PC-9 (cell line): ENCODE data around the gene OR4K5. TPM values are rescaled to one million over a fixed set of nuclear protein-coding genes. Genes with fewer than 3 reads are reported as not detected.
"Not testable (repeated sequence)": the region's sequence is repeated elsewhere in the genome, so short reads cannot be mapped to it uniquely, and the experiment has no call there.

Source experiments
- BruUV-seq: library from RNA; stranded (reverse); fragments of 400-500 nt; replicated peaks from 2 replicates; lab custom pipeline; 2021; lab: Mats Ljungman, UMichigan
- CTCF ChIA-PET: fragments of 300-600 bp; sonication (Branson Sonifier 250); formaldehyde crosslinking; loops from one replicate; lab custom pipeline; 2022; ENCODE audit warnings: antibody characterized with exemption; lab: Charles Lee
- POLR2A ChIA-PET: fragments of 300-600 bp; sonication (Branson Sonifier 250); formaldehyde crosslinking; loops from one replicate; lab custom pipeline; 2022; ENCODE audit warnings: antibody characterized with exemption; ENCODE audit not compliant: unreplicated experiment; lab: Charles Lee
- DNase-seq, 2 experiments: peaks; one replicate each; pipeline versions ENCODE4 v3.0.0 to v3.0.0-alpha.2; 2015 to 2022; ENCODE audit warnings: mixed read lengths in 1 of 2
- H2AFZ ChIP-seq: fragments of 200-600 bp; sonication (generic); 2 replicates; pipeline ENCODE4 v1.8.1; 2017; ENCODE audit warnings: antibody characterized with exemption
- H3F3A ChIP-seq: fragments of 200-600 bp; sonication (generic); 2 replicates; pipeline ENCODE4 v1.8.1; 2017; ENCODE audit warnings: antibody characterized with exemption, mild to moderate bottlenecking, low read depth; ENCODE audit not compliant: insufficient read depth
- H3K27ac ChIP-seq: fragments of 200-600 bp; sonication (generic); 2 replicates; pipeline ENCODE4 v1.6.1; 2016; ENCODE audit warnings: mixed run types
- H3K27me3 ChIP-seq: fragments of 200-600 bp; sonication (generic); 2 replicates; pipeline ENCODE4 v1.6.1; 2016; ENCODE audit warnings: low read depth, mixed run types; ENCODE audit not compliant: insufficient read depth
- H3K36me3 ChIP-seq: fragments of 200-600 bp; sonication (generic); 2 replicates; pipeline ENCODE4 v1.6.1; 2016; ENCODE audit warnings: low read depth, mixed run types
- H3K4me1 ChIP-seq: fragments of 200-600 bp; sonication (generic); replicated peaks from 2 replicates; pipeline ENCODE4 v1.6.1; 2016; ENCODE audit warnings: mixed run types; ENCODE audit not compliant: insufficient read depth
- H3K4me2 ChIP-seq: fragments of 200-600 bp; sonication (generic); 2 replicates; pipeline ENCODE4 v1.6.1; 2017; ENCODE audit warnings: mixed run types
- H3K4me3 ChIP-seq: fragments of 200-600 bp; sonication (generic); 2 replicates; pipeline ENCODE4 v1.6.1; 2016; ENCODE audit warnings: mixed run types
- H3K79me2 ChIP-seq: fragments of 200-600 bp; sonication (generic); 2 replicates; pipeline ENCODE4 v1.6.1; 2017; ENCODE audit warnings: low read depth, mixed run types
- H3K9me2 ChIP-seq: fragments of 200-600 bp; sonication (generic); 2 replicates; pipeline ENCODE4 v1.8.1; 2017; ENCODE audit warnings: mild to moderate bottlenecking; ENCODE audit not compliant: insufficient read depth
- H3K9me3 ChIP-seq: fragments of 200-600 bp; sonication (generic); 2 replicates; pipeline ENCODE4 v1.8.1; 2016; ENCODE audit warnings: low read depth; ENCODE audit not compliant: insufficient read depth
- H4K20me1 ChIP-seq: fragments of 200-600 bp; sonication (generic); 2 replicates; pipeline ENCODE4 v1.8.1; 2017; ENCODE audit not compliant: insufficient read depth
- CTCF ChIP-seq: fragments of 200-600 bp; sonication (generic); conservative IDR thresholded peaks from 2 replicates; pipeline ENCODE4 v1.6.1; 2017; ENCODE audit warnings: mixed run types, antibody characterized with exemption, mild to moderate bottlenecking, moderate library complexity
- EZH2 ChIP-seq: fragments of 200-600 bp; sonication (generic); IDR thresholded peaks from 2 replicates; pipeline ENCODE4 v1.8.0; 2017; ENCODE audit warnings: antibody characterized with exemption, low read depth
- intact Hi-C: fragments of 100-400 bp; cut with micrococcal nuclease; formaldehyde crosslinking; loops from one replicate; pipeline ENCODE4 v1.10.0; 2022; ENCODE audit not compliant: unreplicated experiment
- total RNA-seq: library from RNA; stranded (reverse); gene quantifications from 2 replicates; pipeline ENCODE4 v1.2.3, GENCODE V29; 2021

Gene OR4K5
- total RNA-seq, 1 experiment from 2014 or later, result not detected

GRCh38 chr14:19949218-19949617 is 28.8 kb downstream of the OR4K5 start:
- POLR2A ChIA-PET, result no interaction called here
- no peaks in the 10 kb centered on the region for H3F3A ChIP-seq
- no peak overlapping the region for H3K27ac ChIP-seq
- H3K9me3 ChIP-seq, result no peaks in the 10 kb centered on the region
- TF ChIP-seq EZH2 (no peak), CTCF (no peak)
- H4K20me1 ChIP-seq, result no peaks in the 10 kb centered on the region
- no peak overlapping the region for H3K4me3 ChIP-seq
- no TSS peak for BruUV-seq
- H3K79me2 ChIP-seq, result no peaks in the 10 kb centered on the region
- no peak for DNase-seq
- no peaks in the 10 kb centered on the region for H3K36me3 ChIP-seq
- no peak overlapping the region for H2AFZ ChIP-seq
- no peaks in the 10 kb centered on the region for H3K4me1 ChIP-seq
- H3K9me2 ChIP-seq, result no peaks in the 10 kb centered on the region
- CTCF ChIA-PET, result no interaction called here
- H3K4me2 ChIP-seq, result no peak overlapping the region
- intact Hi-C loops, result no loop called here
- H3K27me3 ChIP-seq, result no peaks in the 10 kb centered on the region

GRCh38 chr14:19969735-19970134 is 49.3 kb downstream of the OR4K5 start:
- H3K9me2 ChIP-seq, CTCF ChIA-PET, H3K4me2 ChIP-seq, H3K36me3 ChIP-seq, H3F3A ChIP-seq, H2AFZ ChIP-seq, H3K79me2 ChIP-seq, H3K27me3 ChIP-seq, DNase-seq, H3K4me1 ChIP-seq, H3K4me3 ChIP-seq, H4K20me1 ChIP-seq, H3K27ac ChIP-seq, intact Hi-C loops, BruUV-seq, POLR2A ChIA-PET, H3K9me3 ChIP-seq: not testable (repeated sequence)

Other genes with a start within 250 kb of the OR4K5 start
- gene OR11H2, start 206.7 kb upstream of the OR4K5 start, total RNA-seq, result not detected in 2 replicates
- gene OR4Q3, start 177.0 kb upstream of the OR4K5 start, total RNA-seq, result not detected in 2 replicates
- not detected in 2 replicates for gene OR4M1, start 147.1 kb upstream of the OR4K5 start, total RNA-seq
- gene OR4N2, start 116.8 kb upstream of the OR4K5 start, total RNA-seq, result not detected in 2 replicates
- not detected in 2 replicates for gene OR4K2, start 45.5 kb upstream of the OR4K5 start, total RNA-seq
- not detected in 2 replicates for gene OR4K1, start 10.3 kb downstream of the OR4K5 start, total RNA-seq
- not detected in 2 replicates for gene OR4K15, start 55.0 kb downstream of the OR4K5 start, total RNA-seq
- not detected in 2 replicates for gene OR4Q2, start 81.6 kb downstream of the OR4K5 start, total RNA-seq
- gene OR4K14, start 98.7 kb downstream of the OR4K5 start, total RNA-seq, result not detected in 2 replicates
- not detected in 2 replicates for gene OR4K13, start 115.4 kb downstream of the OR4K5 start, total RNA-seq
- gene OR4L1, start 139.4 kb downstream of the OR4K5 start, total RNA-seq, result not detected in 2 replicates
- gene OR4K17, start 190.1 kb downstream of the OR4K5 start, total RNA-seq, result not detected in 2 replicates
- gene OR4N5, start 218.2 kb downstream of the OR4K5 start, total RNA-seq, result not detected in 2 replicates